Rectal smooth muscle tissue (tissue), 1 donor: ENCODE measurements around the gene APLP1.

ENCODE experiments used
- H3K27ac ChIP-seq: one replicate; pipeline ENCODE4 v1.7.0; 2013; ENCODE audit warnings: low read depth, low read length, inconsistent platforms
- H3K27me3 ChIP-seq: one replicate; pipeline ENCODE4 v1.7.0; 2013; ENCODE audit warnings: low read length; ENCODE audit not compliant: control insufficient read depth, insufficient read depth
- H3K36me3 ChIP-seq: one replicate; pipeline ENCODE4 v1.7.0; 2013; ENCODE audit warnings: low read length; ENCODE audit not compliant: control insufficient read depth, insufficient read depth
- H3K4me1 ChIP-seq: one replicate; pipeline ENCODE4 v1.7.0; 2013; ENCODE audit warnings: low read length; ENCODE audit not compliant: control insufficient read depth, insufficient read depth
- H3K4me3 ChIP-seq: one replicate; pipeline ENCODE4 v1.7.0; 2013; ENCODE audit warnings: low read length
- H3K9ac ChIP-seq: one replicate; pipeline ENCODE4 v1.7.0; 2013; ENCODE audit warnings: low read length

APLP1 gene

GRCh38 chr19:35921012-35921411 lies 52.6 kb downstream of the APLP1 start:
- no peaks in the 10 kb centered on the region for H3K36me3 ChIP-seq
- no peaks in the 10 kb centered on the region for H3K4me1 ChIP-seq
- no peak overlapping the region for H3K4me3 ChIP-seq
- no peaks in the 10 kb centered on the region for H3K27me3 ChIP-seq
- H3K9ac ChIP-seq: no peak overlapping the region
- H3K27ac ChIP-seq: no peak overlapping the region

- H3K27me3 ChIP-seq: no peaks in the 10 kb centered on the region
Measured at GRCh38 chr19:35925501-35925900, 57.1 kb downstream of the APLP1 start.

GRCh38 chr19:35928507-35928906 lies 60.1 kb downstream of the APLP1 start:
- Histone ChIP-seq H3K36me3 (no peaks in the 10 kb centered on the region), H3K4me1 (no peaks in the 10 kb centered on the region), H3K27ac (no peak overlapping the region), H3K9ac (no peak overlapping the region), H3K4me3 (no peak overlapping the region), H3K27me3 (no peaks in the 10 kb centered on the region)

More at GRCh38 chr19:35925501-35925900, 57.1 kb downstream of the APLP1 start:
- Histone ChIP-seq H3K4me1 (no peaks in the 10 kb centered on the region), H3K27ac (no peak overlapping the region), H3K4me3 (no peak overlapping the region), H3K9ac (no peak overlapping the region), H3K36me3 (no peaks in the 10 kb centered on the region)
